SK-N-SH (cell line): ENCODE measurements around the gene TCEA3. TPM values are rescaled to one million over a fixed set of nuclear protein-coding genes. Genes with fewer than 3 reads are reported as not detected.

Experiments
- CTCF ChIA-PET: fragments of 300-600, 350-600 bp; formaldehyde crosslinking; extraction: SDS; loops from one replicate; lab custom pipeline; 2021; lab: Yijun Ruan, JAX
- POLR2A ChIA-PET: fragments of 350-600 bp; sonication (Branson Sonifier 250); formaldehyde crosslinking; extraction: SDS; loops from one replicate; lab custom pipeline; 2020; ENCODE audit warnings: antibody characterized with exemption, inconsistent platforms; lab: Yijun Ruan, JAX
- DNase-seq: peaks from one replicate; pipeline ENCODE4 v3.0.0; 2012
- H2AFZ ChIP-seq: fragments of 200-600 bp; sonication (generic); 2 replicates; pipeline ENCODE4 v1.8.1; 2016; ENCODE audit warnings: antibody characterized with exemption, mild to moderate bottlenecking, low read depth
- H3F3A ChIP-seq: fragments of 200-600 bp; sonication (generic); replicated peaks from 2 replicates; pipeline ENCODE3; 2016; ENCODE audit warnings: antibody characterized with exemption, mild to moderate bottlenecking; ENCODE audit not compliant: insufficient read depth
- H3K27ac ChIP-seq, 2 experiments: fragments of 200-500 bp in 1 of 2; fragments of 200-600 bp in 1 of 2; sonication (Bioruptor generic) in 1 of 2; sonication (generic), shearing (Covaris generic) in 1 of 2; 2 replicates each; pipeline versions ENCODE4 v1.5.1 to v1.6.1; 2014 to 2016; ENCODE audit warnings: low read depth in 2 of 2, inconsistent platforms in 1 of 2, low read length in 1 of 2, mild to moderate bottlenecking in 1 of 2, mixed read lengths in 1 of 2
- H3K27me3 ChIP-seq: fragments of 200-600 bp; sonication (generic), shearing (Covaris generic); 2 replicates; pipeline ENCODE4 v1.6.1; 2016; ENCODE audit warnings: mixed run types; ENCODE audit not compliant: insufficient read depth
- H3K36me3 ChIP-seq, 2 experiments: fragments of 200-500 bp in 1 of 2; fragments of 200-600 bp in 1 of 2; sonication (Bioruptor generic) in 1 of 2; sonication (generic) in 1 of 2; replicated peaks in 1 of 2; 2 replicates each; pipeline versions ENCODE3 to v1.5.1; 2014 to 2016; ENCODE audit warnings: low read length in 1 of 2, mild to moderate bottlenecking in 1 of 2; ENCODE audit not compliant: insufficient read depth in 2 of 2, control insufficient read depth in 1 of 2
- H3K4me1 ChIP-seq, 2 experiments: fragments of 200-500 bp in 1 of 2; fragments of 200-600 bp in 1 of 2; sonication (Bioruptor generic) in 1 of 2; sonication (generic), shearing (Covaris generic) in 1 of 2; 2 replicates each; pipeline versions ENCODE4 v1.5.1 to v1.6.1; 2014 to 2016; ENCODE audit warnings: low read depth in 1 of 2, low read length in 1 of 2, mixed run types in 1 of 2; ENCODE audit not compliant: insufficient read depth in 2 of 2, control insufficient read depth in 1 of 2
- H3K4me2 ChIP-seq: fragments of 200-600 bp; sonication (generic), shearing (Covaris generic); 2 replicates; pipeline ENCODE4 v1.6.1; 2017; ENCODE audit warnings: mixed run types
- H3K4me3 ChIP-seq, 2 experiments: fragments of 200-500 bp in 1 of 2; fragments of 200-600 bp in 1 of 2; sonication (Bioruptor generic) in 1 of 2; sonication (generic), shearing (Covaris generic) in 1 of 2; 2 replicates each; pipeline versions ENCODE4 v1.5.1 to v1.8.1; 2014 to 2016; ENCODE audit warnings: low read depth in 2 of 2, inconsistent platforms in 1 of 2, low read length in 1 of 2, mild to moderate bottlenecking in 1 of 2, mixed read lengths in 1 of 2, moderate library complexity in 1 of 2
- H3K79me2 ChIP-seq: fragments of 200-600 bp; sonication (generic); 2 replicates; pipeline ENCODE4 v1.8.1; 2017; ENCODE audit warnings: mild to moderate bottlenecking; ENCODE audit not compliant: insufficient read depth
- H3K9ac ChIP-seq: fragments of 200-600 bp; sonication (generic); 2 replicates; pipeline ENCODE4 v1.6.1; 2017; ENCODE audit warnings: mixed run types
- H3K9me2 ChIP-seq: fragments of 200-600 bp; sonication (generic); 2 replicates; pipeline ENCODE4 v1.6.1; 2017; ENCODE audit warnings: mixed run types
- H3K9me3 ChIP-seq: fragments of 200-600 bp; sonication (generic); 2 replicates; pipeline ENCODE4 v1.6.1; 2017; ENCODE audit warnings: mixed run types, mild to moderate bottlenecking, moderate library complexity
- H4K20me1 ChIP-seq: fragments of 200-600 bp; sonication (generic); 2 replicates; pipeline ENCODE4 v1.6.1; 2017; ENCODE audit warnings: mild to moderate bottlenecking, mixed run types; ENCODE audit not compliant: insufficient read depth
- CTCF ChIP-seq: fragments of 200-600 bp; sonication (generic); IDR thresholded peaks from 2 replicates; pipeline ENCODE4 v1.6.1; 2017; ENCODE audit warnings: antibody characterized with exemption, mild to moderate bottlenecking, moderate library complexity
- FOXJ3 ChIP-seq: sonication (generic); formaldehyde crosslinking; IDR thresholded peaks from 2 replicates; pipeline ENCODE4 v1.5.1; 2020; ENCODE audit warnings: mild to moderate bottlenecking, missing genetic modification reagents
- FOXM1 ChIP-seq: IDR thresholded peaks from 2 replicates; pipeline ENCODE4 v1.4.0; 2012; ENCODE audit warnings: low read depth, mild to moderate bottlenecking
- GATA2 ChIP-seq: sonication (generic); formaldehyde crosslinking; IDR thresholded peaks from 2 replicates; pipeline ENCODE4 v1.5.0; 2020; ENCODE audit warnings: mild to moderate bottlenecking, missing genetic modification reagents
- JUND ChIP-seq: IDR thresholded peaks from 2 replicates; pipeline ENCODE4 v1.4.0; 2012
- MAX ChIP-seq: IDR thresholded peaks from 2 replicates; pipeline ENCODE4 v1.4.0; 2012; ENCODE audit warnings: low read depth
- MEF2A ChIP-seq: IDR thresholded peaks from 2 replicates; pipeline ENCODE4 v1.4.0; 2012; ENCODE audit warnings: low read depth, borderline replicate concordance
- MXI1 ChIP-seq: IDR thresholded peaks from 2 replicates; pipeline ENCODE4 v1.6.1; 2012; ENCODE audit warnings: mild to moderate bottlenecking, low read depth, low read length, improper control_type of control experiment
- NFIC ChIP-seq: IDR thresholded peaks from 2 replicates; pipeline ENCODE4 v1.4.0; 2012; ENCODE audit warnings: borderline replicate concordance
- PBX3 ChIP-seq: IDR thresholded peaks from 2 replicates; pipeline ENCODE4; 2012
- POLR2AphosphoS5 ChIP-seq: IDR thresholded peaks from 2 replicates; pipeline ENCODE4 v1.6.1; 2012; ENCODE audit warnings: low read depth, low read length
- RAD21 ChIP-seq: IDR thresholded peaks from 2 replicates; pipeline ENCODE4 v1.6.1; 2012; ENCODE audit warnings: mild to moderate bottlenecking, low read length
- REST ChIP-seq: IDR thresholded peaks from 2 replicates; pipeline ENCODE4 v1.6.1; 2012; ENCODE audit warnings: mild to moderate bottlenecking, low read depth, low read length, moderate library complexity
- RFX5 ChIP-seq: IDR thresholded peaks from 2 replicates; pipeline ENCODE4 v1.6.1; 2012; ENCODE audit warnings: mild to moderate bottlenecking, improper control_type of control experiment, low read length
- RXRA ChIP-seq: IDR thresholded peaks from 2 replicates; pipeline ENCODE4 v1.4.0; 2012; ENCODE audit warnings: low read depth, mild to moderate bottlenecking, borderline replicate concordance
- SMC3 ChIP-seq: IDR thresholded peaks from 2 replicates; pipeline ENCODE4 v1.6.1; 2012; ENCODE audit warnings: low read depth, low read length, improper control_type of control experiment
- TAF1 ChIP-seq: IDR thresholded peaks from 2 replicates; pipeline ENCODE4 v1.6.1; 2012; ENCODE audit warnings: low read depth, mild to moderate bottlenecking, low read length, moderate library complexity, borderline replicate concordance
- TEAD4 ChIP-seq: IDR thresholded peaks from 2 replicates; pipeline ENCODE4 v1.4.0; 2012; ENCODE audit warnings: mild to moderate bottlenecking, borderline replicate concordance; ENCODE audit not compliant: insufficient read depth
- YY1 ChIP-seq: IDR thresholded peaks from 2 replicates; pipeline ENCODE4 v1.4.0; 2012; ENCODE audit warnings: low read depth, mild to moderate bottlenecking
- WGBS: methylation state at CpG from one replicate; pipeline ENCODE4 v1.1.6; 2017; ENCODE audit warnings: low lambda C conversion rate; 5-methylcytosine and 5-hydroxymethylcytosine counted together
- polyA plus RNA-seq, 3 experiments: library from polyadenylated mRNA; depleted of rRNA; stranded (reverse); fragments of >200 nt; gene quantifications; 2 replicates each; pipeline ENCODE4 v1.2.3, GENCODE V29; 2012

The TCEA3 gene
- polyA plus RNA-seq, 1 of the 3 experiments (the other 2 are of a cell fraction) = 1.1 TPM

- TF ChIP-seq REST (no peak), RFX5 (no peak), YY1 (no peak), SMC3 (no peak), TEAD4 (no peak), CTCF (no peak), POLR2AphosphoS5 (no peak), FOXJ3 (no peak), FOXM1 (no peak), NFIC (no peak), RXRA (no peak), RAD21 (no peak)
These were observed 18.6 kb downstream of the TCEA3 start (continued) for GRCh38 chr1:23405946-23406345.

GRCh38 chr1:23403735-23404486, 20.6 kb downstream of the TCEA3 start:
- ChIA-PET CTCF (interaction anchor here (0.6 to 4.4 kb wide), 51 partner anchors 9 to 288 kb away, joined by 3 to 61 read pairs (median 5); partner anchors contain the start of genes ASAP3, HNRNPR, HTR1D and RPL11), POLR2A (interaction anchor here (0.5 to 1.8 kb wide), 9 partner anchors 13 to 127 kb away, joined by 3 to 12 read pairs (median 3); partner anchors contain the start of genes ASAP3, E2F2, HNRNPR and ZNF436)
- Histone ChIP-seq H4K20me1 (no peaks in the 10 kb centered on the region), H3K4me2 (peak overlapping the region; percentile 70), H3K9me2 (no peaks in the 10 kb centered on the region), H3K27me3 (no peaks in the 10 kb centered on the region), H3K27ac (peak overlapping the region; percentile 65 to 86), H3K9ac (no peak overlapping the region; the same call in 1 of the 2 replicates), H3K9me3 (no peaks in the 10 kb centered on the region), H2AFZ (peak overlapping the region; percentile 81), H3K4me3 (peak overlapping the region in 1 of 2 experiments; percentile 14; a peak in 2 of 4 replicates), H3F3A (peaks cover 18% of the 10 kb centered on the region), H3K79me2 (no peaks in the 10 kb centered on the region), H3K4me1 (peaks cover 15 to 20% of the 10 kb centered on the region in 2 experiments), H3K36me3 (no peaks in the 10 kb centered on the region)
- 9% methylated on average over 13 of the region's 19 CpGs for WGBS
- DNase-seq = peak; percentile 89
- TF ChIP-seq MEF2A (no peak), JUND (peak; percentile 45), TEAD4 (peak; percentile 54; the same call in 1 of the 2 replicates), PBX3 (peak; percentile 68), MXI1 (peak; percentile 91), GATA2 (CRISPR knock-in tag) (no peak), NFIC (peak; percentile 98), TAF1 (no peak), RXRA (peak; percentile 36; the same call in 1 of the 2 replicates), REST (peak; percentile 27; the same call in 1 of the 2 replicates), RFX5 (no peak), MAX (peak; percentile 91)
